Activated CD8-positive, alpha-beta memory T cell treated with anti-CD3 and anti-CD28 coated beads, Interleukin-2, amount 50 U/mL, for 1 hour (primary cell): Measurements from ENCODE around the gene SUMO2.
A peak's percentile ranks its signal among the peaks of the same experiment; 100 is the strongest.
"Not testable (repeated sequence)": the region's sequence is repeated elsewhere in the genome, so short reads cannot be mapped to it uniquely, and the experiment has no call there.

ENCODE experiments used
- DNase-seq: peaks from one replicate; pipeline ENCODE4 v3.0.0-alpha.2; 2020; ENCODE audit errors: extremely low read depth

The SUMO2 gene

DNA sequence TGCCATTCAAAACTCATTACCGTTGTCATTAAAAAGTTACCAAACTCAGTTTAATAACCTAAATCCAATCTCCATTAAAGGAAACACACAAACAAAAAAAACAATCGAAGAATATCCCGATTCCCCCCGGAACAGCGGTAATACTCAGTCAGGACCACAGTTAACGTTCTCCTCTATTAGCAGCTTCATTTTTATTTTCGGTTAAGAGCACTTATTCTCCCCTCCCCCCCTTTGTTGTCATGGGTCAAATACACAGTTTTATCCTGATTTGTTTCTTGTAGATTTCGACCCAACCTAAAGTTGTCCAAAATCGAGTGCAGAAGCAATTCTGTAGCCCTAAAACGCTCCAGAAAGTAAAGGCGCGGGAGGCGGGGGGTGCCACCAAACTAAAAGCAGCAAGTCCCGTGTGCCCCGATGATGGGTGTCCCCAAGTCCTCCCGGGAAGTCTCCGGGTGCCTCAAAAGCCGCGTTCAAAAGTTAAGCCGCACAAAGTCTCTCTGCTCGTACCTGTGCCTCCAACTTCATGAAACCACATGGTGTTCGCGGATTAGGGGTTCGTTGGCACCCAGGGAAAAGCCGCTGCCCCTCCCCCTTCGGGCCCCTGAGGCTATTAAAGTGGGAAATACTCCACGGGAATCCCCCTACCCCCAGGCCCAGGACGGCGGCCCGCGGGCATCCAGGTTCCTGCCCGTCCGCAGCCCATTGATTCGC is 996 bp downstream of the SUMO2 start:
- DNase-seq: no peak

DNA sequence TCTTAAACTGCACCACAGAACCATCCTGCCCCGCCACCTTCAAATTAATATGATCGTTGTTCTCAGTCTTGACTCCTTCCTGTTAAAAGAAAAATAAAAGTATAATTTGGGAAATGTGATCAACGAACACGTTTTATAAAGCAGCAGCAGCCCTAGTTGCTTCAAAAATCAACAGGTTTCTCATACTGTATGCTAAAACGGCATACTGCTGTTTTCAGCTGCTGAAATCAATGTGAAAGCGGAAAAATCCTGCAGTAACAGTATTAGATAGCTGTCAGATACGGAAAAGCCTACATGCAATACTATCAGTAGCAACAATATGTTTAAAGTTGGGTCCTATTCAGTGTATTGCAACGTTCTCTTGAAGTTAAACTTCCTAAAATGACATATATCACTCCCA is 1.6 kb downstream of the SUMO2 start:
- DNase-seq: no peak

DNA sequence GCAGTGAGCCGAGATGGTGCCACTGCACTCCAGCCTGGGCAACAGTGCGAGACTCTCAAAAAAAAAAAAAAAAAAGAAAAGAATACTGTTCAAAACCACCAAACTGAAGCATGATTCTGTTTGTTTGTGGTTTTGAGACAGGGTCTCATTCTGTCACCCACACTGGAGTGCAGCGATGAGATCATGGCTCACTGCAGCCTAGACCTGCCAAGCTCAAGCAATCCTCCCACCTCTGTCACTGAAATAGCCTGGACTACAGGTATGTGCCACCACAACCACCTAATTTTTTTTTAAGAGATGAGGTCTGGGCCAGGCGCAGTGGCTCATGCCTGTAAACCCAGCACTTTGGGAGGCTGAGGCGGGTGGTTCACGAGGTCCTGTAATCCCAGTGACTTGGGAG is 4.3 kb downstream of the SUMO2 start:
- no peak for DNase-seq

DNA sequence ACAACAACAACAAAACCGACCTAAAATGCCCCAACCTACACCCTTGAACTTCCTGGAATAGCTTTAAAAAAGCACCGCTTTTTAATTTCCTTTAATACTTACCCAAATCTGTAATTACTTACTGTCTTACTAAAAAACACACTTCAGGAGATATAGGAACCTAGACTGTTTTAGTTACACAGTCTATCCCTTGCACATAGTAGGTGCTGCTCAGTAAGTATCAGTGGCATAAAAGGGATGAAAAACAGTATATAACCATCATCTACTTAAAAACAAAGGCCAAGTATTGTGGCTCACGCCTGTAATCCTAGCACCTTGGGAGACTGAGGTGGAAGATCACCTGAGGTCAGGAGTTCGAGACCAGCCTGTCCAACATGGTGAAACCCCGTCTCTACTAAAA is 6.1 kb downstream of the SUMO2 start:
- no peak for DNase-seq

DNA sequence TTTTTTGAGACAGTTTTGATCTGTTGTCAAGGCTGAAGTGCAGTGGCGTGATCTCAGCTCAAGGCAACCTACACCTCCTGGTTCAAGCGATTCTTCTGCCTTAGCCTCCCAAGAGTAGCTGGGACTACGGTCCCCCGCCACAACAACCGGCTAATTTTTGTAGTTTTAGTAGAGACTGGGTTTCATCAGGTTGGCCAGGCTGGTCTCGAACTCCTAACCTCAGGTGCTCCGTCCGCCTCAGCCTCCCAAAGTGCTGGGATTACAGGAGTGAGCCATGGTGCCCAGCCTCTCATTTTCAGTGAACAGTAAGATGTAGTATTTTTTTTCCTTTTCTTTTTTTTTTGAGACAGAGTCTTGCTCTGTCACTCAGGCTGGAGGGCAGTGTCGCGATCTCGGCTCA is 7.8 kb downstream of the SUMO2 start:
- no peak for DNase-seq

DNA sequence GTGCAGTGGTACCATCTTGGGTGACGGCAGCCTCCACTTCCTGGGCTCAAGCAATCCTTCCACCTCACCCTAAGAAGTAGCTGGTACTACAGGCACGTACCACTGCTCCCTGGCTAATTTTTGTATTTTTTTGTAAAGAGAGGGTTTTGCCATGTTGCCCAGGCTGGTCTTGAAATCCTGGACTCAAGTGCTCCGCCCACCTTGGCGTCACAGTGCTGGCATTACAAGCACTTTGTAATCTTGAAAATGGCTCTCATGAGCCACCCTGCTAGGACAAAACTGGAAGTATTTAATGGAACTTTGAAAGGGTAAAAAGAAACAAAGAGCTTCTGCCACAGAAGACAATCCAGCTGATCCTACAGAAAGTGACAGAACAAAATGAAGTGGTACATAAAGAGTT is 9.2 kb downstream of the SUMO2 start:
- DNase-seq: no peak

DNA sequence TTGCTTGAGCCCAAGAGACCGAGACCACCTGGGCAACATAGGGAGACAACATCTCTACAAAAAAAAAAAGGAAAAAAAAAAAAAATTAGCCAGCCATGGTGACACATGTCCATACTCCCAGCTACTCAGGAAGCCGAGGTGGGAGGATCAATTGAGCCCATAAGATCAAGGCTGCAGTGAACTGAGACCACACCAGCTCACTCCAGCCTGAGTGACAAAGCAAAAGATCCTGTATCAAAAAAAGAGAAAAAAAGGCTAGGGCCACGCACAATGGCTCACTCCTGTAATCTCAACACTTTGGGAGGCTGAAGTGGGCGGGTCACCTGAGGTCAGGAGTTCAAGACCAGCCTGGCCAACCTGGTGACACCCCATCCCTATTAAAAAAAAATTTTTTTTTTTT is 13.8 kb downstream of the SUMO2 start:
- DNase-seq: no peak

DNA sequence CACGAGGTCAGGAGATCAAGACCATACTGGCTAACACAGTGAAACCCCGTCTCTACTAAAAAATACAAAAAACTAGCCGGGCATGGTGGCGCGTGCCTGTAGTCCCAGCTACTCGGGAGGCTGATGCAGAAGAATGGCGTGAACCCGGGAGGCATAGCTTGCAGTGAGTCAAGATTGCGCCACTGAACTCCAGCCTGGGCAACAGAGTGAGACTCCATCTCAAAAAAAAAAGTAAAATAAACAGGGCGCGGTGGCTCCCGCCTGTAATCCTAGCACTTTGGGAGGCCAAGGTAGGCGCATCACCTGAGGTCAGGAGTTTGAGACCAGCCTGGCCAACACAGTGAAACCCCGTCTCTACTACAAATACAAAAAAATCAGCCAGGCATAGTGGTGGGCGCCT is 18.2 kb downstream of the SUMO2 start:
- DNase-seq: not testable (repeated sequence)

DNA sequence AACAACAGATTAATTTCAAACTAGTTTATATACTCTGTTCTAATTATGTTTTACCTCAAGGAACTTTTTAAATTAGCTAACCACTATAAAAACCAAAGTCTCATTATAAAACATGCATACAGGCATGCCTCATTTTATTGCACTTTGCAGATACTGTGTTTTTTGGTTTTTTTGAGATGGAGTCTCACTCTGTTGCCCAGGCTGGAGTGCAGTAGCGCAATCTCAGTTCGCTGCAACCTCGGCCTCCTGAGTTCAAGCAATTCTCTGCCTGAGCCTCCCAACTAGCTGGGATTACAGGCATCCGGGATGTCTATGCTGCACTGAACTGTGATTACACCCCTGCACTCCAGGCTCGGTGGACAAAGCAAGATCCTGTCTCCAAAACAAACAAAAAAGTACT is 19.7 kb downstream of the SUMO2 start:
- no peak for DNase-seq

DNA sequence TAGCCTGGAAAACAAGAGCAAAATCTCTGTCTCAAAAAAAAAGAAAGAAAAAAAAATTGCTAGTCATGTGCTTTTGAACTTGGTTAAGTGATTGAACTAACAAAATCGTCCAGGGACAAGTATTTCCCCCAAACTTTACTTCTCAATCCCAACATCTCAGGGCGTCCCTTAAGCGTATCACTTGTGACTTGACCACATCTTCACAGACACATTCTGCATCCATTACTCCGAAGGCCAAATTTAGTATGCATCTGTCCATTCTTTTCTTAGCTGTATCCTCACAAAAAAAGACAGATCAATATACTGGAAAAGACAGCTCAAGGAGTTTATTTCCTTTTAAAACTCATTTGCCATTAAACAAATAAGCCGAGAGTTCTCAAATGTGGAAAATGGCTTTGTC is 22.5 kb downstream of the SUMO2 start:
- no peak for DNase-seq

DNA sequence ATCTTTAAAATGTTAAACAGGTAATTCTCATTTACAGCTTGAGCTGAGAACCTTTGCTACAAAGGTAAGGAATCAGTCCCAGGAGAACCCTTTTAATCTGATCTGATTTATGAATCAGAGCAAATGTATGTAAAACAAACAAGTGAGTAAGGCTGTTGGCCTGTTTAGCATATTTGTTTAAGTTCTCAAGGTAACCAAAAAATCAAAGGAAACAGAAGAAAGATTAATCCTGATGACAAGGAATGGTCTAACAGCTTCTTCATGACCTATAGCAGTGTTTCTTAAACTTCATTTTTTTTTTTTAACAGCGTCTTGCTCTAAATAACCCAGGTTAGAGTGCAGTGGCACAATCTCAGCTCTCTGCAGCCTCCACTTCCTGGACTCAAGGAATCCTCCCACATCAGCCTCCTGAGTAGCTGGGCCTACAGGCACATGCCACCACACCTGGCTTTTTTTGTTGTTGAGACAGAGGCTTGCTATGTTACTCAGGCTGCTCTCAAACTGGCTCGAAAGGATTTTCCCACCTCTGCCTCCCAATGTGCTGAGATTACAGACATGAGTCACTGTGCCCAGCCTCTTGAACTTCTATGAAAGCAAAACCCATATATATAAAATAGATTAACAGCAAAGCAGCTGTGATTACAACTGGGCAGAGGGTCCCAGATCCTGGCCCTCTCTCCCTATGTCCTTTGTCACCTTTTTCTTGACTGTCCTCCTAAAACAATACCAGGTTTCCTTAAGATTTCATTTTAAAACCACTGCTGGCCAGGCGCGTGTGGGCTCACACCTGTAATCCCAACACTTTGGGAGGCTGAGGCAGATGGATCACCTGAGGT is 23.3 kb downstream of the SUMO2 start:
- DNase-seq: no peak

DNA sequence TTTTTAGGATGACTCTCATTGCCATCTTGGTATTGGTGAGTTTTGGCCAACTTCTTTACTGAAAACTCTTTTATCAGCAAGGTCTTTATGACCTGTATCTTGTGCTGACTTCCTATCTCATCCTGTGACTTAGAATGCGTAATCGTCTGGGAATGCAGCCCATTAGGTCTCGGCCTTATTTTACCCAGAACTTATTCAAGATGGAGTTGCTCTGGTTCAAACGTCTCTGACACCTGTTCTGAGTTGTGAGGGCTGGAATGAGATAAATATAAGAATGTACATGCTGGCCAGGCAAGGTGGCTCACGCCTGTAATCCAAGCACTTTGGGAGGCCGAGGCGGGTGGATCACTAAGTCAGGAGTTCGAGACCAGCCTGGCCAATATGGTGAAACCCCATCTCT is 24.3 kb downstream of the SUMO2 start:
- not testable (repeated sequence) for DNase-seq

DNA sequence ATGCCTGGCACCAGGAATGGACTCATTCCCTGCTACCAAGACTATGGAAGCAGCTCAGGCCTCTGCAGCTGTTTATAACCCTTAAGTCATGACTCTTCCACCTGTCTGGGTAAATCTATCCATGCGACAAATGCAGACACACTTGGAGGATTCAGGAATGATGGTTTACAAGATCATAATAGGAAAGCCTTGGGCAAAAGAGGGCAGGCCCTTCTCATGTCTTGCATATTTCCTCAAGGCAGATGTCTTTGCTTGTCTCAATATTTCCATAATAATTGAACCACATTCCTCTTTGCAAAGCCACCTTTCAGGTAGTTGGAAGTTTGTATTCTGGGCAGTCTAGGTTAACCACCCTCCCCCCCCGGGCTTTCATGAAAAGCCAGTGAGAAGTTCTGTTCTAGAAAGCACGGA is 27.6 kb downstream of the SUMO2 start:
- no peak for DNase-seq

DNA sequence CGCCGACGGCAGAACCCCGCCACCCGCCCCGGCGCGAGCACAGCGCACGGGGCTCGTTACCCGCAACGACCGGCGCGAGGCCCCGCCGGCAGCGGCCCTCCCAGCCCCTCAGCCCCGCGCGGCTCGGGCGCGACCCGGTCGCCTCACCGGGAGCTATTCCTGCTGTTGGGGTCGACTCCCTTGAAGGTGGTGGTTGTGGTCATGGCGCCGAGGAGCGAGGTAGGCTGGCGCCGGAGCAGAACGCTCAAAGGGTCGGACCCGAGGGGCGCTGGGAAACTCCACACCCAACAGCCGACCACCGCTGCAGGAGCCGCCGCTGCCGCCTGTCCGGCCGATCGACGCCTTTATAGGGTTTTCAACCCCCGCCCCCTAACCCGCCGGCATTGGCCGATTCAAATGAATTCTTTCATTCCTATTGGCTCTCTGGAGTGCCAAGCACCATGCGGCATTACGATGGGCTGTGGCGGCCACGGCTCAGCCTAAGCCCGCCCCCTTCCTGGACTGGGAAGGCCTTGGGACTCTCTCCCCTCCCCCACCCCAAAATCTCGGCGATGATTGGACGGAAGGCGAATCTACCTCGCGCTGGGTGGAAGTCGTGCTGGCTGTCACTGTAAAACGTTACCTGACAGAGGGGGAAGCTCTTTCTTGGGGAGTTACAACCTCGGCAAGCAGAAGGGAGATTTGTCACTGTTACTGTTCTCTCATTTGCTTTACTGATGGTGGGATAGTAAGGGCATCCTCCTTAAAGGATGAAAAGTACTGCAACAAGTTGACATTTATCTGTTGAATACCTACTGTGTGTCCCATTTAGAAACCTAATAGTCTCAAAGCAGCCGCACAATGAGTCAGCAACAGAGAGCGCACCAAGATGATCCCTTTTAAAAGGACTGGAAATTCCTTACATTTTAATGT is 28.3 kb downstream of the SUMO2 start, which contains the start of gene JPT1:
JPT1 (minus strand) TSS at position 318 of the 912 bp plus-strand sequence; CDS start at position 203, 115 bp downstream.
- peak; percentile 95 for DNase-seq

DNA sequence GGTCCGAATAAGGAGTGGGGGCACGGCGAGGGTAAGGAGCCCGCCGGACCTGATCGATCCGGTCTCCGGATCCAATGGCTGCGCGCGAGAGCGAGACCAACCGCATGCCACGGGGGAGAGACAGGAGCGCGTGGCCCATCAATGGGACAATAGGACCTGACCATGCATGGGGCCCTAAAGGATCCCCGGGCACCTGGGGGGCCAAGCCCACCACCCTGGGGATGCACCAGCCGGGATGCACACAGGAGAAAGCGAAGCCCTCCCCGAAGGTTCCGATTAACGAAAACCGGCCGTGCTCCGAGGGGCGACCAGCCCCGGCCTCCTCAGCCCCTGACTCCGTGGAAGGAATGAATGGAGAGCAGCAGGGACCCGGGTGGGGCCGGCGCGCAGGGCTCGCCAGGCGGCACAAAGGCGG is 29.0 kb downstream of the SUMO2 start:
- no peak for DNase-seq

DNA sequence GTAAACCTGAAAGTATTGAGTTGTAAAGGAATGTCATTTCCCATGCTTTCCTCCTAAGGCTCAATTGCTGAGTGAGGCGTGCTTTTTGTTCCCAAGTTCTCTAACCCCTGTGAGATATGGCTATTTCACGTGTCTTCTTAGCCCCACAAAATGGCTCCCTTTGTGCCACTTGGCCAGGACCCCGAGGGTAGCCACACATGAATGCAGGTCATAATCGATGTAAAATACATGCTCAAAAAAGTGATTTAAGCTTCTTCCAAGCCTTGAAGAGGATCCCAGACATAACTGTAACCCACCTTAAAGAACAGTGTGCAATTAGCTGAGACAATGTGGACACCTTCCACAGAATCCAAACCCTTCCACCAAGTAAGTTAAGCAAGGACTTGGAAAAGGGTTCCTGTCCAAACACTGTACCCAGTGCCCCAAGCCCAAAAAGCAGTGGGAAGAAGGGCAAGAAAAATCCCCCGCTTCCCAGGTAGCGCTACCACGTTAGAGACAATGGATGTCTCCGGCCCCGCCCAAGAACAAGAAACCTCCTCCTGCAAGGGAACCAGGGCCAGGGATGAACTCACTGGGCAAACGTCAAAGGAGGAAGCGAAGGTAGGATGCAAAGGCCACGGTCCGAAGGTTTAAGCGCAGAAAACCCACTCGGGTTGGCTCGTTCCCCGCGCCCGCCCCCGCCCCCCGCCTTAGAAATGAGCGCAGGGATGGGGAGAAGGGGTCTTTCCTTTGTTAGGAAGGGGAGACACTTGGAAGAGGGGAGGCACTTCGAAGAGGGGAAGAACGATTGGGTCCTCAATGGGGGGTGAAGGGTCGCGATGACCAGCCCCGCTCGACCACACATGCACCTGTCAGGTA is 29.6 kb downstream of the SUMO2 start:
- no peak for DNase-seq

DNA sequence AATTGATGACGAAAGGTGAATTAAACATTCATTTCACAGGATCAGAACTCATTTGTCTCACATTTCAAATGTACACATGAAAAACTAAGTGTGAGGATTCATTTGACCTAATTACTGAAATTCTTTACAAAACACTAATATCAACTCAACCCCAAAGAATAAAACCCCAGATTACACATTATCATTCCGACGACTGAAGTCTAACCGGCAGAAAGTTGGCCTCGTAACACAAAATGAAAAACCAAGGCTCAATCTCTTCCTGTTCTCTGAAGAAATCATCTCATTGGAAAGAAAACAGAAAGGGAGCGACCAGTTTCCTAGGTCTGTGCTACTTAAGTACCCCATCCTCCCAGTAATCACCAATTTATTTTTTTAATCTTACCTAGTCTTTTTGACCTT is 30.2 kb downstream of the SUMO2 start:
- no peak for DNase-seq

DNA sequence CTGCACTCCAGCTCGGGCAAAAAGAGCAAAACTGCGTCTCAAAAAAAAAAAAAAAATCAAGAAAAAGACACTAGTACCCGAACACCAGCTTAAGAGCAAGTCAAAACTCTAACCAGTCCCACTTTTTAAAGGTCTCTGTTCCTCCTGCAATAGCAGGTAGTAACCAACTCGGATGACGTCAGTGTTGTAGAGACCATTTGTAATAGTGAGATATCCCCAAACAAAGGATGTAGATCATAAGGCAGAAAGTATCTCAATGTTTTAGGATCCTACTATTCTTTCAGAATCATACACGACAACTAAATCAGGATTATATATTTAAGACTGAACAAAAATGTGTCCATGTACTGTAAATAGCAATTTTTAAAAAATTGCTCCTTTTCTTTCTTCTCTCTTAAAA is 30.8 kb downstream of the SUMO2 start:
- no peak for DNase-seq

DNA sequence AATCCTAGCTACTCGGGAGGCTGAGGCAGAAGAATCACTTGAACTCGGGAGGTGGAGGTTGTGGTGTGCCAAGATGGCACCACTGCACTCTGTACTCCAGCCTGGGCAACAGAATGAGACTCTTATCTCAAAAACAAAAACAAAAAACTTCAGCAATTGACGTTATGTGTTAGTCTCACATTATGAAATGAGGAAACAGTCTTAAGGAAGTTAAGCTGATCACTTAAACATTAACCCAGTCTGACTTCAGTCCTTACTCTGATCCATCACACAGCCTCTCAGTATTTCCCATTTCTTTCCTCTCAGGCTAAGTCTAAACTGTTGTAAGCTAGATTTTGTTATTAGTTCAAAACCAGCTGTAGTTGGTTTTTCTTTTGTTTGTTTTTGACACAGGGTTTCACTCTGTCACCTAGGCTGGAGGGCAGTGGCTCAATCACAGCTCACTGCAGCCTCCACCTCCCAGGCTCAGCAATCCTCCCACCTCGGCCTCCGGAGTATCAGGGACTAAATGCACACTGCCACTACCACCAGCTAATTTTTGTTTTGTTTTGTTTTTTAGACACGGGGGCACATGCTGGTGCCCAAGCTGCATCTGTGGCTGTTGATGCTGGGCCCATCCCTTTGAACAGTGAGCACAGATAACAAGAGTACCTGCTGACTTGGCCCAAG is 34.7 kb downstream of the SUMO2 start:
- no peak for DNase-seq

DNA sequence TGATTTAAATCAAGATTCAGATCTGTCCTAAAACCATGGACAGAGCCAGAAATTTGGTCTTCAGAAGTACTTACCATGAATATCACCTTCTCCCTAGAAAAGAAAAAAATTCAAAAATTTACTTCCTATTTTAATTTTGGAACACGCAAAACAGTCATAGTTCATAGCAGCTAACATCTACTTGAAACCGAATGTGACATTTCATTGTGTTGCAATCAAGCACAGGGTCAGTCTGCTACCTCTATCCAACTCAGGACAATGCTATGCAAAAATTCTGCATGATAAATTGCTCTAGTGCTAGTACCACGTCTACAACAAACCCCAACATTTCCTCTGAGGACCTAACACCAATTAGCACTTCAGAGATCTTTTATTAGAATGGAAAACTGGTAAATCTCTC is 36.2 kb downstream of the SUMO2 start:
- DNase-seq: no peak
